Type B pancreatic cell (in vitro differentiated cells): ENCODE data around the gene MTMR2. TPM values are rescaled to one million over a fixed set of nuclear protein-coding genes. Genes with fewer than 3 reads are reported as not detected.

Experiments
- DNase-seq: peaks from one replicate; pipeline ENCODE4 v3.0.0; 2021; ENCODE audit warnings: mixed read lengths; ENCODE audit not compliant: unreplicated experiment; ENCODE audit errors: extremely low spot score
- H3K27ac Mint-ChIP-seq: 2 replicates; pipeline ENCODE4 v1.8.0; 2021; ENCODE audit warnings: mild to moderate bottlenecking, mixed read lengths
- H3K27me3 Mint-ChIP-seq: 2 replicates; pipeline ENCODE4 v1.8.0; 2021; ENCODE audit warnings: mixed read lengths
- H3K36me3 Mint-ChIP-seq: 2 replicates; pipeline ENCODE4 v1.8.0; 2021; ENCODE audit warnings: mixed read lengths
- H3K4me1 Mint-ChIP-seq: one replicate; pipeline ENCODE4 v1.8.0; 2021; ENCODE audit warnings: mixed read lengths; ENCODE audit not compliant: unreplicated experiment
- H3K4me3 Mint-ChIP-seq: 2 replicates; pipeline ENCODE4 v1.8.0; 2021; ENCODE audit warnings: mild to moderate bottlenecking, mixed read lengths
- H3K9me3 Mint-ChIP-seq: 2 replicates; pipeline ENCODE4 v1.8.0; 2021; ENCODE audit warnings: mixed read lengths
- total RNA-seq: library from RNA; stranded (reverse); gene quantifications from 2 replicates; pipeline ENCODE4 v1.2.1, GENCODE V29; 2021; ENCODE audit warnings: low replicate concordance
- TF ChIP-seq, protein P1 (sequence below): fragments of 200-600 bp; sonication (generic); conservative IDR thresholded peaks from 2 replicates; pipeline ENCODE4 v1.5.0; 2021; ENCODE audit warnings: antibody characterized with exemption, mild to moderate bottlenecking

The MTMR2 gene
- total RNA-seq, 1 donor from 2014 or later, result 38.9 TPM

DNA sequence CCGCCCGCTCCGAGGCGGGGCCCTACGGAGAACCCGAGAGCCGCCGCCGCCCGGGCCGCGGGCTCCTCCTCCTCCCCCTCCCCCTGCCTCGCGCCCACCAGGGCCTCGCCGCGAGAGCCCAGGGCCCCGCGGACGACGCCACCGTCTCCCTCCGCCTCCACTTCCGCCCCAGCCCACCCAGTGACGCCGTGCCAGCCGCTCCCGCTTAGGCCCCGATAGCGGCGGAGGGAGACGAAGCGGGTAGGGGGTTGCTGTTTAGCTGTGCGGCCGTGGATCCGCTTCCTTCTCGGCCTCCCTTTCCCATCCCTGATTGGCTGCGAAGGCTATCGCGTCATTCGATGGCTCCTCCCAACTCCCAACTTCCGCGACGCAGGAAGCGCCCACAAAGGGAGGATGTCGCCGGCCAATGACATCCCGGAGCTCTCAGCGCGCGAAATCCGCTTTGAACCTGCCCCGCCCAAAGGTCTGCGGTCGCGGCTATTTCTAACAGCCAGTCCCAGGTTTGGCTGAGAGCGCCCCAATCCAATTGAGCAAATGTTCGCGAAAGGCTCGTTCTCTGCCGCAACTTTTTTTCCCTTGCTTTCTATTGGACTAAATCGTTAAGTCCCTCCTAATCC is 134.3 kb downstream of the MTMR2 start, which contains the start of gene FAM76B:
Gene FAM76B, minus strand, starts transcription at position 277 of the 617 bp plus-strand sequence. CDS start 304 bp downstream, outside the sequence.
- Mint-ChIP-seq H3K9me3 (no peaks in the 10 kb centered on the region), H3K4me3 (peak within 1 kb of the TSS; percentile 100), H3K36me3 (peaks cover 14% of the 10 kb centered on the region), H3K4me1 (peaks cover 33% of the 10 kb centered on the region), H3K27me3 (no peaks in the 10 kb centered on the region), H3K27ac (peak within 1 kb of the TSS; percentile 100)
- TF ChIP-seq, protein P1, sequence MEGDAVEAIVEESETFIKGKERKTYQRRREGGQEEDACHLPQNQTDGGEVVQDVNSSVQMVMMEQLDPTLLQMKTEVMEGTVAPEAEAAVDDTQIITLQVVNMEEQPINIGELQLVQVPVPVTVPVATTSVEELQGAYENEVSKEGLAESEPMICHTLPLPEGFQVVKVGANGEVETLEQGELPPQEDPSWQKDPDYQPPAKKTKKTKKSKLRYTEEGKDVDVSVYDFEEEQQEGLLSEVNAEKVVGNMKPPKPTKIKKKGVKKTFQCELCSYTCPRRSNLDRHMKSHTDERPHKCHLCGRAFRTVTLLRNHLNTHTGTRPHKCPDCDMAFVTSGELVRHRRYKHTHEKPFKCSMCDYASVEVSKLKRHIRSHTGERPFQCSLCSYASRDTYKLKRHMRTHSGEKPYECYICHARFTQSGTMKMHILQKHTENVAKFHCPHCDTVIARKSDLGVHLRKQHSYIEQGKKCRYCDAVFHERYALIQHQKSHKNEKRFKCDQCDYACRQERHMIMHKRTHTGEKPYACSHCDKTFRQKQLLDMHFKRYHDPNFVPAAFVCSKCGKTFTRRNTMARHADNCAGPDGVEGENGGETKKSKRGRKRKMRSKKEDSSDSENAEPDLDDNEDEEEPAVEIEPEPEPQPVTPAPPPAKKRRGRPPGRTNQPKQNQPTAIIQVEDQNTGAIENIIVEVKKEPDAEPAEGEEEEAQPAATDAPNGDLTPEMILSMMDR, result no peak
- peak; percentile 96 for DNase-seq

DNA sequence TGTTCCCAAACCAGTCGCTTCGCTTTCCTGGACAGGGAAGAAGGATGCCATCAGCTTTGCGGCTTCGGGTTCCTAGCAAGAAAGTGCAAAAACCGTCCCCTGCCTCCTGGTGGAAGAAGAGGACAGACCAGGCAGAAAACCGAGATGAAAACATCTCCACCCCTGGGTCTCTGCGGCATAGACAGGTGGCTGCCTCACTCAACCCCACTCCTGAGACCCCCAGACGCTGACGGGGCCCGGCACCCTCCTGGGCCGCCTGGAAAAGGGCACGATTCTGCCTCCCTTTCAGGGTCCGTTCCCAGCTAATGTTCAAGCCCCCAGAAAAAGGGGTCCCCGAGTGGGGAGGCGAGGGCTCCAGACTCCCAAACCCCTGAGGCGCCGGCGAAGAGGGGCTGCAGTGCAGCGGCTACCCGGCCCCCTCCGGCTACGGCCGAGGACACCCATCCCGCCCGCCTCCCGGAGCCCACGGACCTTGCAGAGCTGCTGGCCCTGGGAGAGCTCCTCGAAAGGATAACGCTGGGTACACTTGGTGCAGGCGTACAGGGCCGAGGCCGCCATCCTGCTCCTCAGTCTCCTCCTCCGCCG is 134.9 kb downstream of the MTMR2 start:
- Mint-ChIP-seq H3K27ac (peak overlapping the region; percentile 86), H3K27me3 (no peaks in the 10 kb centered on the region), H3K4me1 (peaks cover 27% of the 10 kb centered on the region), H3K9me3 (no peaks in the 10 kb centered on the region), H3K4me3 (peak overlapping the region; percentile 100), H3K36me3 (peaks cover 16% of the 10 kb centered on the region)
- peak; percentile 72 for DNase-seq
- TF ChIP-seq, protein P1, result peak; percentile 68

Other genes starting within 250 kb of the MTMR2 start
- gene FAM76B, start 134.3 kb downstream of the MTMR2 start, total RNA-seq, result 17.1 and 30.7 TPM in 2 replicates
- 42.6 and 61.3 TPM in 2 replicates for gene CEP57, start 133.6 kb downstream of the MTMR2 start, total RNA-seq